ENCODE data around the gene GPN3.

Gene GPN3

DNA sequence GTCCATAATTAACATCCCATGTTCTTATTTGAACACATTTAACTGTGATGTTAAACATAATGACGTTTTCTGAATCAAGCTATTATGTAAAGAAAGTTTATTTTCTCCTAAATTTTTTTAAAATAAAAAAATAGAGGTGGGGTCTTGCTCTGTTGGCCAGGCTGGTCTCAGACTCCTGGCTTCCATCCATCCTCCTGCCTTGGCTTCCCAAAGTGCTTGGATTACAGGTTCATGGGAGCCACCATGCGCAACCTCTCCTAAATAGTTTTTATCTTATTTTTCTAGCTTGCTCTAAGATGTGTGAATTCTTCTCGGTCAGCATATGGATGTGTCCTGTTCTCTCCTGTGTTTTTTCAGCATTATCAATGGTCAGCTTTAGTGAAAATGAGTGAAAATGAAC is 37.3 kb upstream of the GPN3 start:
- no peaks in the 10 kb centered on the region for H3K9me3 ChIP-seq
- no peaks in the 10 kb centered on the region for H3K36me3 ChIP-seq
- TF ChIP-seq, protein P1, sequence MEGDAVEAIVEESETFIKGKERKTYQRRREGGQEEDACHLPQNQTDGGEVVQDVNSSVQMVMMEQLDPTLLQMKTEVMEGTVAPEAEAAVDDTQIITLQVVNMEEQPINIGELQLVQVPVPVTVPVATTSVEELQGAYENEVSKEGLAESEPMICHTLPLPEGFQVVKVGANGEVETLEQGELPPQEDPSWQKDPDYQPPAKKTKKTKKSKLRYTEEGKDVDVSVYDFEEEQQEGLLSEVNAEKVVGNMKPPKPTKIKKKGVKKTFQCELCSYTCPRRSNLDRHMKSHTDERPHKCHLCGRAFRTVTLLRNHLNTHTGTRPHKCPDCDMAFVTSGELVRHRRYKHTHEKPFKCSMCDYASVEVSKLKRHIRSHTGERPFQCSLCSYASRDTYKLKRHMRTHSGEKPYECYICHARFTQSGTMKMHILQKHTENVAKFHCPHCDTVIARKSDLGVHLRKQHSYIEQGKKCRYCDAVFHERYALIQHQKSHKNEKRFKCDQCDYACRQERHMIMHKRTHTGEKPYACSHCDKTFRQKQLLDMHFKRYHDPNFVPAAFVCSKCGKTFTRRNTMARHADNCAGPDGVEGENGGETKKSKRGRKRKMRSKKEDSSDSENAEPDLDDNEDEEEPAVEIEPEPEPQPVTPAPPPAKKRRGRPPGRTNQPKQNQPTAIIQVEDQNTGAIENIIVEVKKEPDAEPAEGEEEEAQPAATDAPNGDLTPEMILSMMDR (IDR thresholded peaks at IDR 0.05) = no peak
- H3K4me3 ChIP-seq = no peak overlapping the region
- peaks cover 0 to 13% (median 9%) of the 10 kb centered on the region in 4 donors for H3K4me1 ChIP-seq
- no peak overlapping the region for H3K27ac ChIP-seq
- DNase-seq = no peak
- no peaks in the 10 kb centered on the region for H3K27me3 ChIP-seq
- intact Hi-C loops (cut with DNase I; ENCODE audit: low total_unique reads) = no loop called here

DNA sequence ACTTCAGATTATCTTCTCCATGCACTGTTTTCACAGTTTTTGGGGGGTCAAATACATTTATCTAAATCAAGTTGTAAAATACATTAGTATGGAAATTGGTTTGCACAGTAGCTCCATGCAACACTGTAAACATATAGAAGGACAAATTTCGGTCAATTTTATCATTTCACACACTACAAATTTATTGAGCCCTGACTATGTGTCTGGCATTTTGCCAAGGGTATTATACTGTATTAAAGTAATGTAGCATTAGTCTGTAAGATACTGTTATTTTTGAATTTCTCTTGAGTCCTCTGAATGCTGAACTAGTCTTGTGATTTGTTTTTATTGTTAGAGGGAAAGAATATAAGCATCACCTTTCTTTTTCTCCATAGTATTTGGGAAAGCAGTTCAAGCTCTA is 35.4 kb upstream of the GPN3 start:
- Histone ChIP-seq H3K4me1 (peaks cover 0 to 28% (median 22%) of the 10 kb centered on the region in 4 donors), H3K27ac (no peak overlapping the region), H3K4me3 (no peak overlapping the region), H3K27me3 (no peaks in the 10 kb centered on the region), H3K36me3 (no peaks in the 10 kb centered on the region), H3K9me3 (no peaks in the 10 kb centered on the region)
- DNase-seq = no peak
- intact Hi-C loops (cut with DNase I; ENCODE audit: low total_unique reads) = loop anchor here (5.0 kb wide), 1 partner anchor 36 kb away; the partner anchor contains the start of genes FAM216A and GPN3
- TF ChIP-seq, protein P1 (IDR thresholded peaks at IDR 0.05) = no peak

DNA sequence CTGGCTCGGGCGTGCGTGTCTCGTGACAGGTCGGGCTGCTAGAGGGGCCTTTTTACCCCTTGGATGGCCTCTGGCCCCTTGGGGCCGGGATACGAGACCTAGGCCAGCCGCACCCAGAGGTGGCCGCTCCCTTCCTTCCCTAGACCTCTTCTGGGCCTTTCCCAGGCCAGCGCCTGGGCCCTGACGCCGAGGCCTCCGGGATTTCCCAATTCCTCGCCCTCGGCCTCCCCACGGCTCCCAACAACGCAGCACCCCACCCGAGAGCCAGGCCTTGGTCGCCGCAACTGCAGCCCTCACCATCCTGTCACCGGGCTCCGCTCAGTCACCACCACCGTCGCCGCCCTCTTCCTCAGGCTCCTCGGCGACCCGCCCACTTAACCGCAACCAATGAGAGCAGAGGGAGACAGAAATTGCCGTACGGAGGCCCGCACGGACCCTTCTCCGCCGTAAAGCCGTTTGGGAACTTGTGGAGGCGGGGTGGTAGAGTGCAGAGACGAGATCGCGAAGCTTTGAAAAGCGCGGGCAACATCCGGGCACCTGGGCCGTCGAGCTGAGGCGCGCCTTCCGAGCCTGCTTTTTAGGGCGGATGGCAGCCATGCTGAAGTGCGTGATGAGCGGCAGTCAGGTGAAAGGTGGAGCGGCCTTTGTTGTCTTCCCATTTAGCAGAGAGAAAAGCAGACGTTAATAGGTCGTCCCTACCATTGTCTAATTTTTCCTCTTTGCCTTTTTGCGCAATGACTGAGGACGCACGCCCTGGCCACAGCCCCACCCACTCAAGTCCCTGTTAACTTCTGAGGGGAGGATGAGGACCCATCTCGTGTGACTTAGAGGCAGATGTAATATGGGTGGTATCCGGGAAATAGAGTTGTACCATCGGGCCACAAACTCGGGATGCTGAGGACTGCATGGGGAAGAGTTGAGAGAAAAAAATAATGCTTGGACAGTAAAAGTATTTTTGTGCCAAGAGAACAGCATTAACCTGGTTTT is 34.0 kb upstream of the GPN3 start, which contains the start of the genes RAD9B and VPS29:
Gene RAD9B, plus strand, starts transcription at position 580 of the 987 bp plus-strand sequence. Its CDS starts 7 bp downstream, at position 587.
Gene VPS29, minus strand, starts transcription at position 360 of the 987 bp plus-strand sequence. Its CDS starts 60 bp downstream, at position 300.
- Histone ChIP-seq H3K4me3 (peak within 1 kb of the TSS; percentile 86 to 97), H3K27me3 (no peaks in the 10 kb centered on the region), H3K9me3 (no peaks in the 10 kb centered on the region), H3K27ac (peak within 1 kb of the TSS; percentile 93 to 95), H3K4me1 (peaks cover 0 to 38% (median 22%) of the 10 kb centered on the region in 4 donors), H3K36me3 (no peaks in the 10 kb centered on the region)
- TF ChIP-seq, protein P1 (IDR thresholded peaks at IDR 0.05) = no peak
- peak; percentile 98 to 99 for DNase-seq
- intact Hi-C loops (cut with DNase I; ENCODE audit: low total_unique reads) = loop anchor here (5.0 kb wide), 1 partner anchor 35 kb away; the partner anchor contains the start of genes FAM216A and GPN3

DNA sequence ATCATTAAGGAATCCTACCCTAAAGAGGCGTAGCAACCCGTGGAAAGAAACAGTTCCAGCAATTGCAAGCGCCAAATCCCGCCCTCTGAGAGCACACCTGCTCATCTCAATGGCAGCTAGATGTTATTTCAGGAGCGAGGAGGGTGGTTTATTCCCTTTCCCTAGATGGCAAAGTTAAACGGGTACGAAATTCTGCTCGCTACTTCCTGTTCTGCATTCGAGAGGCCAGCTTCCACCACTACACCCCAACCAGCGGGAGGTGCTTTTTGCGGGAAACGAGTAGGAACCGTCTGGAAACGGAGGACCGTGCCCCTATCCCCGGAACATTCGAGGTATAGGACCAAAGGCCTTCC is 33.3 kb upstream of the GPN3 start:
- no peaks in the 10 kb centered on the region for H3K36me3 ChIP-seq
- no peaks in the 10 kb centered on the region for H3K27me3 ChIP-seq
- peaks cover 0 to 38% (median 22%) of the 10 kb centered on the region in 4 donors for H3K4me1 ChIP-seq
- H3K27ac ChIP-seq = peak overlapping the region; percentile 93 to 95
- TF ChIP-seq, protein P1 (IDR thresholded peaks at IDR 0.05) = no peak
- peak; percentile 42 to 72 for DNase-seq
- intact Hi-C loops (cut with DNase I; ENCODE audit: low total_unique reads) = loop anchor here (5.0 kb wide), 1 partner anchor 34 kb away; the partner anchor contains the start of genes FAM216A and GPN3
- no peaks in the 10 kb centered on the region for H3K9me3 ChIP-seq
- peak overlapping the region; percentile 86 to 97 for H3K4me3 ChIP-seq

DNA sequence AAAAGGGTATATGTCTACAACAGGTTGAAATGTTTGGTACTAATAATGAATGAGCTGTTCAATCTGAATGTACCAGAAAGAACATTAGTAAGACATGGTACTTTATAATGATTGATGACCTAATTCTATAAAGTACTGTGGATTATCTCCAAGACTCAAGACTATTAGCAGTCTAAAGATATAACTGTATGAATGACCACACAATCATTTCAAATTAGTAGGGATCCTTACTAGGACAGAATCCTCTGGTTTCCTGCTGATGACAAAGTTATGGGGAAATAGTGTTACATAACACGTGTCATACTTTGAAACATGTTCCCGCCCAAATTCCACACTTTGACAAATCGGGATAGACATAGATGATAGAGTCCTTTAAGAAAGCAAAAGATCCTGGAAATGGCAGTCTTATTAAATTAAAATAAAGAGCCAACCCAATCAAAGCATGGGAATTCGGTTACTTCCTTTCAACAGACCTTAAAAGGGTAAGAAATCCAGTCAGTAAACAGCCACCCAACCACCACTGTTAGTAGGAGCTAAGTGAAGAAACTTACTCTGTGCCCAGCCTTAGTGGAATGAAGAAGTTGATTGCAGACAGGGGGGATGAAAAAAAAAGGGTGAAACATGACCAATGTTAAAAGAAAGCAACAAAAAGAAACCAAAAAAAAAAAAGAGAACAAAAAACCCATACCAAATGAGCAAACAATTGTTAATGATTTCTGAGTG is 31.1 kb upstream of the GPN3 start:
- peak overlapping the region; percentile 24 to 95 for H3K27ac ChIP-seq
- TF ChIP-seq, protein P1 (IDR thresholded peaks at IDR 0.05) = no peak
- no peaks in the 10 kb centered on the region for H3K9me3 ChIP-seq
- peaks cover 13 to 22% (median 18%) of the 10 kb centered on the region in 3 donors for H3K36me3 ChIP-seq
- DNase-seq = no peak
- H3K4me1 ChIP-seq = peaks cover 0 to 38% (median 22%) of the 10 kb centered on the region in 4 donors
- no peaks in the 10 kb centered on the region for H3K27me3 ChIP-seq
- intact Hi-C loops (cut with DNase I; ENCODE audit: low total_unique reads) = no loop called here
- no peak overlapping the region for H3K4me3 ChIP-seq

All from tibial artery (tissue), 4 donors.